Mesendoderm (in vitro differentiated cells): ENCODE measurements around the gene FMOD.

ENCODE experiments used
- DNase-seq: peaks from one replicate; pipeline ENCODE4 v3.0.0; 2013
- H2AK5ac ChIP-seq: 2 replicates; pipeline ENCODE4 v1.6.1; 2013; ENCODE audit warnings: low read length, inconsistent platforms
- H2BK120ac ChIP-seq: 2 replicates; pipeline ENCODE4 v1.6.1; 2013; ENCODE audit warnings: low read depth, mild to moderate bottlenecking, low read length, moderate library complexity, mixed read lengths
- H2BK15ac ChIP-seq: replicated peaks from 2 replicates; pipeline ENCODE4 v1.6.1; 2013; ENCODE audit warnings: low read depth, mild to moderate bottlenecking, moderate library complexity
- H2BK5ac ChIP-seq: 2 replicates; pipeline ENCODE4 v1.6.1; 2013; ENCODE audit warnings: low read length, inconsistent platforms
- H3K18ac ChIP-seq: 2 replicates; pipeline ENCODE4 v1.6.1; 2013; ENCODE audit warnings: mild to moderate bottlenecking, low read length, mixed read lengths
- H3K23ac ChIP-seq: one replicate; pipeline ENCODE4 v1.6.1; 2013; ENCODE audit warnings: low read length
- H3K27ac ChIP-seq: 2 replicates; pipeline ENCODE4 v1.5.1; 2013; ENCODE audit warnings: low read depth, mild to moderate bottlenecking, inconsistent platforms, low read length, moderate library complexity
- H3K27me3 ChIP-seq: 2 replicates; pipeline ENCODE4 v1.6.1; 2013; ENCODE audit warnings: low read length, control low read depth, mild to moderate bottlenecking, inconsistent platforms; ENCODE audit not compliant: insufficient read depth, poor library complexity
- H3K36me3 ChIP-seq: 2 replicates; pipeline ENCODE4 v1.6.1; 2013; ENCODE audit warnings: low read length, inconsistent platforms; ENCODE audit not compliant: control insufficient read depth, insufficient read depth
- H3K4ac ChIP-seq: one replicate; pipeline ENCODE4 v1.6.1; 2013; ENCODE audit warnings: low read depth, mild to moderate bottlenecking, low read length, moderate library complexity
- H3K4me1 ChIP-seq: 2 replicates; pipeline ENCODE4 v1.6.1; 2013; ENCODE audit warnings: low read depth, low read length, inconsistent platforms; ENCODE audit not compliant: control insufficient read depth
- H3K4me2 ChIP-seq: 2 replicates; pipeline ENCODE4 v1.6.1; 2013; ENCODE audit warnings: low read length
- H3K4me3 ChIP-seq: 2 replicates; pipeline ENCODE4 v1.5.1; 2013; ENCODE audit warnings: mild to moderate bottlenecking, low read length
- H3K56ac ChIP-seq: one replicate; pipeline ENCODE4 v1.6.1; 2013; ENCODE audit warnings: low read length
- H3K79me1 ChIP-seq: 2 replicates; pipeline ENCODE4 v1.6.1; 2013; ENCODE audit warnings: low read length, inconsistent platforms
- H3K79me2 ChIP-seq: 2 replicates; pipeline ENCODE4 v1.6.1; 2013; ENCODE audit warnings: mild to moderate bottlenecking, low read length; ENCODE audit not compliant: control insufficient read depth, insufficient read depth
- H3K9ac ChIP-seq: 2 replicates; pipeline ENCODE4 v1.6.1; 2013; ENCODE audit warnings: low read length, inconsistent platforms
- H4K5ac ChIP-seq: one replicate; pipeline ENCODE4 v1.6.1; 2013; ENCODE audit warnings: low read length
- H4K8ac ChIP-seq: one replicate; pipeline ENCODE4 v1.6.1; 2013; ENCODE audit warnings: low read depth, mild to moderate bottlenecking, control low read depth, low read length, moderate library complexity
- WGBS: extraction: QIAGEN DNeasy Blood & Tissue Kit; methylation state at CpG from one replicate; pipeline ENCODE4 v1.1.7; 2013; ENCODE audit warnings: low lambda C conversion rate, missing lambda C conversion rate; ENCODE audit not compliant: insufficient coverage; ENCODE audit errors: extremely low coverage; 5-methylcytosine and 5-hydroxymethylcytosine counted together

FMOD gene

DNA sequence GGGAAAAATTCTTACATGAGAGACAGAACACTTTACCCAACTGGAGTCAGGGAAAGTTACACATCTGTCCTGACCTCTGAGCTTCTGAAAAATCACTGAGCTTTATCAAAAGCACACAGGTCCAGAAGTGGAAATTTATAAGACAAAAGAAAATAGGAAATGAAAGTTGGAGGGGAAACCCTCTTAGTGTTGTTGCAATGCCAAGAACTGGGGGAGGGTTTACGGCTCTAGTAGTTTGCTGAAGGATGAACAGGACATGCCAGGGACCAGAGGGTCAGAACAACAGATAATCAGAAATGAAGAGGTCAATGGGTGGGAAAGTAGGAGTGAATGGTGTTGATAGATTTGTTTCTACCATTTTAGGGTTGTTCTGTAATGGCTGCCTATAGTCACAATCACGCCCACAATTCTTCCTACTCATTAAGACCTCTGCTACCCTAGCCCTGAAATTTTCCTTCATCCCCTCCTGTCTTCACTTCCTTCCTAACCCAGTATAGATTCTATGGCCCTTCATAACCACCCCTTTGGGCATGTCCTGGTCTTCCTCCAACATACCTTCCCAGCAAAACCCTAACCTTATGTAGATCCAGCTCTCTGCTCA lies 30.3 kb upstream of the FMOD start:
- no CpG with 5 or more reads among the region's 2 CpGs for WGBS
- H4K8ac ChIP-seq, result no peak overlapping the region

DNA sequence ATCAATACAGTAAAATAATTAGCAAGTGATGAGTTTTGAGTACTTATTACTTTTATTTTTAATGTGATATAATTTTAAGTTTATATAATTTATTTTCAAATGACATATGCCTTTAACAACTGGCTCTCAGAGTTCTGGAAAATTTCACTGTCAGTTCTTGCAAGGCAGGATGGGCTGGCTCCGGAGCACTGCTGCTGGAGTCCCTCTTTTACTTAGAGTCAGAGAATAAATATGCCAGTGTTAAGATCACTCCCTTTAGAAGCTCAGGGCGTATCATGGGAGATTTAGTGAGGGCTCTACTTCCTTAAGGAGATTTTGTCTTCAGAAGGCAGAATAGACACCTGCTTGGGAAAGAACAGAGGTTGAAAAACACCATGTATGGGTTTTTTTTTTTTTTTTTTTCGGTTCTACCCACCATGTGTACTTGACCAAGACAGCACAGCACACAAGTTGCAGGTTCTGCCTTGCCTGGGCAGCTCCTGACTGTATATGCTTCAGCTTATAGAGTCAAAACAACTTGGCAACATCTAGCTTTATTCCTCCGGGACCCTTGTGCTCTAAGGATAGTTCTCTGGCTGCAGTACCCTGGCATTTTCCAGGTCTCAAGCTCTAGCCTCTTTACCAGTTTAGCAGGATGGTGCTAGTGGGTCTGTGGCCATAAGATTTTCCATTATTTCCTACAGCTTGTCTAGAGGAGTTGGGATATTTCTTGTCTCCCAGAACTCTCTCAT lies 29.7 kb upstream of the FMOD start:
- Histone ChIP-seq H3K18ac (no peak overlapping the region), H3K4me2 (no peak overlapping the region), H3K27me3 (peaks cover 1% of the 10 kb centered on the region), H3K4ac (no peak overlapping the region), H3K23ac (no peak overlapping the region), H4K5ac (no peak overlapping the region), H4K8ac (no peak overlapping the region), H3K9ac (no peak overlapping the region), H3K27ac (no peak overlapping the region), H2BK15ac (no peak overlapping the region), H3K56ac (no peak overlapping the region), H2BK120ac (no peak overlapping the region), H3K4me3 (no peak overlapping the region), H3K79me2 (no peaks in the 10 kb centered on the region), H3K4me1 (no peaks in the 10 kb centered on the region), H3K36me3 (no peaks in the 10 kb centered on the region), H2AK5ac (no peak overlapping the region), H2BK5ac (no peak overlapping the region), H3K79me1 (no peaks in the 10 kb centered on the region)
- WGBS, result no CpG with 5 or more reads among the region's 4 CpGs
- no peak for DNase-seq

More for the DNA sequence above, 30.3 kb upstream of the FMOD start:
- H3K56ac ChIP-seq, result no peak overlapping the region
- no peaks in the 10 kb centered on the region for H3K36me3 ChIP-seq
- no peak overlapping the region for H3K4me3 ChIP-seq
- H3K4ac ChIP-seq, result no peak overlapping the region
- H3K4me2 ChIP-seq, result no peak overlapping the region
- H4K5ac ChIP-seq, result no peak overlapping the region
- no peak overlapping the region for H3K9ac ChIP-seq
- H3K23ac ChIP-seq, result no peak overlapping the region
- peaks cover 1% of the 10 kb centered on the region for H3K27me3 ChIP-seq
- no peak for DNase-seq
- no peaks in the 10 kb centered on the region for H3K79me2 ChIP-seq
- H2BK120ac ChIP-seq, result no peak overlapping the region
- no peak overlapping the region for H2AK5ac ChIP-seq
- no peak overlapping the region for H3K27ac ChIP-seq
- H3K79me1 ChIP-seq, result no peaks in the 10 kb centered on the region
- no peak overlapping the region for H2BK15ac ChIP-seq
- H3K18ac ChIP-seq, result no peak overlapping the region
- no peaks in the 10 kb centered on the region for H3K4me1 ChIP-seq
- H2BK5ac ChIP-seq, result no peak overlapping the region

DNA sequence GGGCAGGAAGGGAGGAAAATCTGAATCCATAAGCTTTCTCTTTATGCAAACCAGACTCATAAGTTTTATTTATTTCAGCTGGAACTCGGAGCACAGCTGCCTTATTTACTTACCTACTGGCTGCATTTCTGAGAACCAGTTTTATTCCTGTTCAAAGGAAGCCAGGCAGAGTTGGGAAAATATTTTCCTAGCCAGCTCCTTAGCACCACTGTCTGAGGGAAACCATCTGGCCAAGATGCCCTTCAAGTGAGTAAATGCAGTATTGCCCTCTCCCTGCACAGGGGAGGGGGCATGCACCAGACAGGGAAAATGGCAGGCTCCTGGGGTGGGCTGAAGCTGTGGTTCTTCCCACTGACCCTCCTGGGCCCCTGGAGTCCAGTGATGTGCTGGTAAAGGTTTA lies 28.9 kb upstream of the FMOD start:
- H2BK15ac ChIP-seq, result no peak overlapping the region
- H2BK120ac ChIP-seq, result no peak overlapping the region
- no peak overlapping the region for H3K9ac ChIP-seq
- no peak overlapping the region for H3K18ac ChIP-seq
- no peak overlapping the region for H2AK5ac ChIP-seq
- no peak overlapping the region for H3K23ac ChIP-seq
- H3K79me1 ChIP-seq, result no peaks in the 10 kb centered on the region
- WGBS, result no CpG with 5 or more reads among the region's 1 CpG
- no peak overlapping the region for H4K5ac ChIP-seq
- no peak overlapping the region for H3K4me2 ChIP-seq
- DNase-seq, result no peak
- no peak overlapping the region for H3K4ac ChIP-seq
- no peaks in the 10 kb centered on the region for H3K4me1 ChIP-seq
- H4K8ac ChIP-seq, result no peak overlapping the region
- peaks cover 1% of the 10 kb centered on the region for H3K27me3 ChIP-seq
- H3K56ac ChIP-seq, result no peak overlapping the region
- H2BK5ac ChIP-seq, result no peak overlapping the region
- H3K79me2 ChIP-seq, result no peaks in the 10 kb centered on the region
- no peak overlapping the region for H3K27ac ChIP-seq
- no peak overlapping the region for H3K4me3 ChIP-seq
- no peaks in the 10 kb centered on the region for H3K36me3 ChIP-seq

DNA sequence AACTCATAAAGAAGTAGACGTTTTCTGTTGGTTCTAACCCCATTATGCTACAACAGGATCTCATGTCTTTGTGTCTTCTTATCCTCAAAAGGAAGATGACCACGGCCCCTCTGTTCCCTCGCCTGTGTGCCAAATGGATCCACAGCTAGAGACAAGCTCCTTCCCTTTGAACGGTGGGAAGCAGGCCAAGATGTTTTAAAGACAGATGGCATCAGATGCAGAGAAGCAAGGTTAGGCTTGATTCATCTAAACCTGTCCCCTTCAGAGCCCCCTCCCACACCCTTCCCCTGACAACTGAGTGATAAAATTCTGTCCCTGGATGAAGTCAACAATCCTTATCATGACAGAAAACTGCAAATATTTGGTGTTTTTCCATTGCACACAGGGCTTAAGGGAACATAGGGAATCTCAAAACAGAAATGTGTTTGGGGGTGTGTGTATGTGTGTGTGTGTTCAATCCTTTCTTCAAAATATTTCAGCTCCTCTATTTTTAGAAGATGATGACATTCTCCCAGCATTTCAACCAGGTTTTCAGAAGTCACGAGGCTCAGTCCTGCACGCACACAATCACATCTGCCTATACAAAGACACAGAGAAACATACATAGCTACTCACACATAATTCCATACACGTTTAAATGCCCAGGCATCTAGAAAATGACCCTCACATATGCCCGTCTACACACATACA lies 27.8 kb upstream of the FMOD start:
- no peak overlapping the region for H3K4ac ChIP-seq
- no peak overlapping the region for H2BK5ac ChIP-seq
- H3K4me3 ChIP-seq, result no peak overlapping the region
- no peak overlapping the region for H3K56ac ChIP-seq
- H4K5ac ChIP-seq, result no peak overlapping the region
- H3K23ac ChIP-seq, result no peak overlapping the region
- no peaks in the 10 kb centered on the region for H3K79me1 ChIP-seq
- no peaks in the 10 kb centered on the region for H3K79me2 ChIP-seq
- no peak overlapping the region for H3K9ac ChIP-seq
- no peak overlapping the region for H3K27ac ChIP-seq
- no peak overlapping the region for H2AK5ac ChIP-seq
- no peak overlapping the region for H4K8ac ChIP-seq
- DNase-seq, result no peak
- H2BK120ac ChIP-seq, result no peak overlapping the region
- no CpG with 5 or more reads among the region's 8 CpGs for WGBS
- no peak overlapping the region for H3K4me2 ChIP-seq
- H3K27me3 ChIP-seq, result peaks cover 1% of the 10 kb centered on the region
- H3K4me1 ChIP-seq, result no peaks in the 10 kb centered on the region
- no peak overlapping the region for H2BK15ac ChIP-seq
- H3K36me3 ChIP-seq, result no peaks in the 10 kb centered on the region
- no peak overlapping the region for H3K18ac ChIP-seq

DNA sequence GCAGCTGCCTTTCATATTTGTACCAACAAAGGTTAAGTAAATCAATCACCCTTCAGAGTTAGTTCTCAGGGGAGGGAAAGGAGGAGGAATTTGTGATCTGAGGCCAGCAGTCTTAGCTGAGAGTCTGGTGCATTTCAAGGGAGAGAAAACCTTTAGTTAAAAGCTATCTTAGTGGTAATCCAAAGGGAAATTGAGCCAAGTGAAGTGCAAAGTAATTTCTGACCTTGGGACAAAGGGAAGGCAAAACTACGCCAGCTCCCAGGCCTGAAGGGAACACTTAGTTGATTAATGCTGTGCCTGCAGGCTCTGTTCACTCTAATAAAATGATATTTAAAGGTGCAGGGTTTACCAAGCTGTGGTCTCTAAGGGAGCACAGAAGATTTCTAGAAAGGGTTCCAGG lies 23.1 kb upstream of the FMOD start:
- peaks cover 9% of the 10 kb centered on the region for H3K4me1 ChIP-seq
- H3K56ac ChIP-seq, result no peak overlapping the region
- no peak overlapping the region for H3K4me2 ChIP-seq
- H3K36me3 ChIP-seq, result no peaks in the 10 kb centered on the region
- H2BK120ac ChIP-seq, result no peak overlapping the region
- no peaks in the 10 kb centered on the region for H3K27me3 ChIP-seq
- no peak overlapping the region for H4K8ac ChIP-seq
- H3K18ac ChIP-seq, result no peak overlapping the region
- H2BK5ac ChIP-seq, result no peak overlapping the region
- H3K9ac ChIP-seq, result no peak overlapping the region
- no peak for DNase-seq
- no peak overlapping the region for H4K5ac ChIP-seq
- H2BK15ac ChIP-seq, result no peak overlapping the region
- H3K79me2 ChIP-seq, result no peaks in the 10 kb centered on the region
- no peak overlapping the region for H3K4me3 ChIP-seq
- H3K4ac ChIP-seq, result no peak overlapping the region
- H2AK5ac ChIP-seq, result no peak overlapping the region
- H3K23ac ChIP-seq, result no peak overlapping the region
- WGBS, result no CpG with 5 or more reads among the region's 1 CpG
- H3K27ac ChIP-seq, result no peak overlapping the region
- H3K79me1 ChIP-seq, result no peaks in the 10 kb centered on the region
